Right cardiac atrium (tissue), 5 donors: Measurements from ENCODE around the gene ENAH. TPM values are rescaled to one million over a fixed set of nuclear protein-coding genes. Genes with fewer than 3 reads are reported as not detected.

ENCODE experiments used
- ATAC-seq, 2 donors: fragments of 200-7000 bp; cut with Tn5 transposase; one replicate each; pipeline versions ENCODE4 v1.8.0 to v1.9.1; 2020; ENCODE audit warnings: moderate library complexity in 2 of 2, mild to moderate bottlenecking in 1 of 2
- DNase-seq, 3 donors: peaks; one replicate each; pipeline ENCODE4 v3.0.0-alpha.2; 2020
- H3K27ac ChIP-seq: one replicate; pipeline ENCODE4 v1.5.1; 2013; ENCODE audit warnings: mild to moderate bottlenecking, low read length, control low read depth, moderate library complexity
- H3K27me3 ChIP-seq: one replicate; pipeline ENCODE4 v1.6.1; 2013; ENCODE audit not compliant: control insufficient read depth, insufficient read depth
- H3K4me1 ChIP-seq: one replicate; pipeline ENCODE4 v1.6.1; 2013; ENCODE audit warnings: low read length; ENCODE audit not compliant: control insufficient read depth, insufficient read depth
- H3K4me3 ChIP-seq: one replicate; pipeline ENCODE4 v1.5.1; 2013; ENCODE audit warnings: low read length, control low read depth
- H3K9me3 ChIP-seq: one replicate; pipeline ENCODE4 v1.6.1; 2013; ENCODE audit warnings: low read length; ENCODE audit not compliant: control insufficient read depth
- WGBS: extraction: QIAGEN DNeasy Blood & Tissue Kit; methylation state at CpG from one replicate; pipeline ENCODE4 v1.1.7; 2013; 5-methylcytosine and 5-hydroxymethylcytosine counted together
- intact Hi-C, 4 donors: fragments of 100-400 bp; cut with DNase I; formaldehyde crosslinking; loops; one replicate each; pipeline versions ENCODE4 v1.11.0 to v1.14.0; 2022 to 2023
- polyA plus RNA-seq: library from polyadenylated mRNA; stranded (reverse); fragments of 200-250 nt; gene quantifications from one replicate; pipeline ENCODE4 v1.2.3, GENCODE V29; 2013
- total RNA-seq, 4 donors: library from RNA; stranded (reverse); fragmentation: NEBNext Ultra II Directional; extraction: Animal tissue kit (Norgen Biotek cat#: 25700); gene quantifications; one replicate each; pipeline ENCODE4 v1.2.1, GENCODE V29; 2021
- donor health status: healthy with polysubstance abuse.
- donor health status: DM: no; HTN: yes; CAD: no.
- donor health status: DM: no; HTN: no; CAD: no.
- donor health status: DM: no; HTN: yes; CAD: no; lungs with severe emphysema.
- donor health status: DM: yes; HTN: yes; CAD: no.

The ENAH gene
- total and polyA plus RNA-seq, 5 donors: 29.8 to 132 (median 108) TPM

GRCh38 chr1:225677350-225678124 is 24.6 kb upstream of the ENAH start:
- no peaks in the 10 kb centered on the region for H3K27me3 ChIP-seq
- no peak overlapping the region for H3K27ac ChIP-seq
- 45% methylated on average over 40 of the region's 40 CpGs for WGBS
- H3K9me3 ChIP-seq: no peaks in the 10 kb centered on the region
- intact Hi-C loops: no loop called here
- DNase-seq (peak in 1 of 3 donors; percentile 53), ATAC-seq (peak in 1 of 2 donors; percentile 55)
- no peaks in the 10 kb centered on the region for H3K4me1 ChIP-seq
- H3K4me3 ChIP-seq: no peak overlapping the region

GRCh38 chr1:225674381-225674780 is 21.5 kb upstream of the ENAH start:
- 85% methylated on average over 2 of the region's 2 CpGs for WGBS
- no peaks in the 10 kb centered on the region for H3K9me3 ChIP-seq
- H3K4me1 ChIP-seq: no peaks in the 10 kb centered on the region
- intact Hi-C loops: no loop called here
- no peak overlapping the region for H3K4me3 ChIP-seq
- no peak for DNase-seq
- no peak overlapping the region for H3K27ac ChIP-seq
- no peaks in the 10 kb centered on the region for H3K27me3 ChIP-seq
- ATAC-seq: no peak

GRCh38 chr1:225670806-225671733 is 18.1 kb upstream of the ENAH start:
- H3K27ac ChIP-seq: no peak overlapping the region
- no peak for DNase-seq
- intact Hi-C loops: no loop called here
- H3K9me3 ChIP-seq: no peaks in the 10 kb centered on the region
- no peak for ATAC-seq
- H3K27me3 ChIP-seq: no peaks in the 10 kb centered on the region
- H3K4me1 ChIP-seq: no peaks in the 10 kb centered on the region
- WGBS: 65% methylated on average over 4 of the region's 4 CpGs
- H3K4me3 ChIP-seq: no peak overlapping the region

GRCh38 chr1:225670356-225670755 is 17.4 kb upstream of the ENAH start:
- no peak for DNase-seq
- no peak overlapping the region for H3K4me3 ChIP-seq
- H3K4me1 ChIP-seq: no peaks in the 10 kb centered on the region
- H3K27me3 ChIP-seq: no peaks in the 10 kb centered on the region
- intact Hi-C loops: no loop called here
- 95% methylated on average over 7 of the region's 7 CpGs for WGBS
- no peak overlapping the region for H3K27ac ChIP-seq
- no peak for ATAC-seq
- H3K9me3 ChIP-seq: no peaks in the 10 kb centered on the region

- Histone ChIP-seq H3K4me3 (no peak overlapping the region), H3K27me3 (no peaks in the 10 kb centered on the region), H3K9me3 (no peaks in the 10 kb centered on the region), H3K27ac (no peak overlapping the region), H3K4me1 (no peaks in the 10 kb centered on the region)
- ATAC-seq: no peak
- intact Hi-C loops: loop anchor here in 1 of 4 donors (10.0 kb wide), 1 partner anchor 87 kb away; no protein-coding TSS in a partner anchor
- 89% methylated on average over 1 of the region's 1 CpG for whole genome bisulfite sequencing
- DNase-seq: no peak
These were observed 15.3 kb upstream of the ENAH start for GRCh38 chr1:225668222-225668621.

GRCh38 chr1:225667362-225667761 is 14.4 kb upstream of the ENAH start:
- 96% methylated on average over 4 of the region's 4 CpGs for WGBS
- intact Hi-C loops: loop anchor here in 1 of 4 donors (10.0 kb wide), 1 partner anchor 87 kb away; no protein-coding TSS in a partner anchor
- ATAC-seq (no peak), DNase-seq (no peak)
- no peaks in the 10 kb centered on the region for H3K9me3 ChIP-seq
- no peak overlapping the region for H3K4me3 ChIP-seq
- no peaks in the 10 kb centered on the region for H3K27me3 ChIP-seq
- no peaks in the 10 kb centered on the region for H3K4me1 ChIP-seq
- H3K27ac ChIP-seq: no peak overlapping the region

GRCh38 chr1:225666495-225666894 is 13.6 kb upstream of the ENAH start:
- Histone ChIP-seq H3K27ac (no peak overlapping the region), H3K4me3 (no peak overlapping the region), H3K9me3 (no peaks in the 10 kb centered on the region), H3K4me1 (no peaks in the 10 kb centered on the region), H3K27me3 (no peaks in the 10 kb centered on the region)
- DNase-seq (no peak), ATAC-seq (peak in 1 of 2 donors; percentile 14)
- whole genome bisulfite sequencing: 36% methylated on average over 4 of the region's 4 CpGs
- intact Hi-C loops: loop anchor here in 1 of 4 donors (10.0 kb wide), 1 partner anchor 88 kb away; no protein-coding TSS in a partner anchor

- Histone ChIP-seq H3K4me1 (no peaks in the 10 kb centered on the region), H3K27me3 (no peaks in the 10 kb centered on the region), H3K4me3 (no peak overlapping the region), H3K27ac (no peak overlapping the region), H3K9me3 (no peaks in the 10 kb centered on the region)
- no peak for DNase-seq
- ATAC-seq: no peak
- intact Hi-C loops: loop anchor here in 1 of 4 donors (10.0 kb wide), 1 partner anchor 90 kb away; no protein-coding TSS in a partner anchor
- WGBS: 87% methylated on average over 2 of the region's 2 CpGs
These were observed 11.8 kb upstream of the ENAH start for GRCh38 chr1:225664762-225665161.

GRCh38 chr1:225662155-225662554 is 9.2 kb upstream of the ENAH start:
- DNase-seq (no peak), ATAC-seq (no peak)
- Histone ChIP-seq H3K9me3 (no peaks in the 10 kb centered on the region), H3K4me3 (no peak overlapping the region), H3K27ac (no peak overlapping the region), H3K4me1 (no peaks in the 10 kb centered on the region), H3K27me3 (no peaks in the 10 kb centered on the region)
- intact Hi-C loops: loop anchor here in 1 of 4 donors (10.0 kb wide), 1 partner anchor 93 kb away; no protein-coding TSS in a partner anchor
- WGBS: 59% methylated on average over 2 of the region's 2 CpGs

- ATAC-seq (no peak), DNase-seq (no peak)
- H3K27ac ChIP-seq: no peak overlapping the region
- 74% methylated on average over 1 of the region's 1 CpG for WGBS
- H3K27me3 ChIP-seq: no peaks in the 10 kb centered on the region
- no peak overlapping the region for H3K4me3 ChIP-seq
- H3K4me1 ChIP-seq: no peaks in the 10 kb centered on the region
- H3K9me3 ChIP-seq: no peaks in the 10 kb centered on the region
- intact Hi-C loops: loop anchor here in 1 of 4 donors (10.0 kb wide), 1 partner anchor 94 kb away; no protein-coding TSS in a partner anchor
These were observed 7.6 kb upstream of the ENAH start for GRCh38 chr1:225660544-225660946.

GRCh38 chr1:225658041-225658440 is 5.1 kb upstream of the ENAH start:
- DNase-seq (no peak), ATAC-seq (no peak)
- H3K27me3 ChIP-seq: no peaks in the 10 kb centered on the region
- intact Hi-C loops: loop anchor here in 2 of 4 donors (10.0 kb wide), 3 partner anchors 83 to 107 kb away; no protein-coding TSS in a partner anchor
- H3K4me3 ChIP-seq: no peak overlapping the region
- 53% methylated on average over 2 of the region's 2 CpGs for WGBS
- H3K4me1 ChIP-seq: no peaks in the 10 kb centered on the region
- no peaks in the 10 kb centered on the region for H3K9me3 ChIP-seq
- H3K27ac ChIP-seq: no peak overlapping the region
